CD4-positive, alpha-beta T cell treated with Interferon alpha-2 for 1 hour (primary cell): Measurements from ENCODE around the gene ACAD9.
A peak's percentile ranks its signal among the peaks of the same experiment; 100 is the strongest.
"Not testable (repeated sequence)": the region's sequence is repeated elsewhere in the genome, so short reads cannot be mapped to it uniquely, and the experiment has no call there.

Experiments
- DNase-seq, 2 donors: peaks; one replicate each; pipeline ENCODE4 v3.0.0-alpha.2; 2020 to 2022

ACAD9 gene

GRCh38 chr3:128879125-128879969 is at the start of gene ACAD9:
Gene ACAD9, plus strand, starts transcription at chr3:128879620. Its CDS starts 72 bp downstream, at chr3:128879692.
- peak; percentile 98 for DNase-seq

GRCh38 chr3:128829925-128830625 is 49.3 kb upstream of the ACAD9 start:
- DNase-seq, result not testable (repeated sequence)

- DNase-seq, result not testable (repeated sequence)
Observed at GRCh38 chr3:128830762-128831161, 48.7 kb upstream of the ACAD9 start.

- not testable (repeated sequence) for DNase-seq
Observed at GRCh38 chr3:128832979-128833378, 46.4 kb upstream of the ACAD9 start.

GRCh38 chr3:128835096-128835495 is 44.3 kb upstream of the ACAD9 start:
- no peak for DNase-seq

GRCh38 chr3:128841926-128842920 is 37.2 kb upstream of the ACAD9 start:
- DNase-seq, result no peak

- no peak for DNase-seq
Observed at GRCh38 chr3:128844502-128844901, 34.9 kb upstream of the ACAD9 start.

GRCh38 chr3:128845119-128845777 is 34.2 kb upstream of the ACAD9 start:
- DNase-seq, result no peak

- peak; percentile 81 to 88 for DNase-seq
Observed at GRCh38 chr3:128845778-128846485, 33.5 kb upstream of the ACAD9 start.

GRCh38 chr3:128846486-128846891 is 32.9 kb upstream of the ACAD9 start:
- DNase-seq, result no peak

GRCh38 chr3:128847666-128848370 is 31.6 kb upstream of the ACAD9 start:
- DNase-seq, result no peak

- no peak for DNase-seq
Observed at GRCh38 chr3:128848936-128849335, 30.5 kb upstream of the ACAD9 start.

GRCh38 chr3:128849911-128850455 is 29.4 kb upstream of the ACAD9 start:
- DNase-seq, result no peak

- no peak for DNase-seq
Observed at GRCh38 chr3:128850544-128850943, 28.9 kb upstream of the ACAD9 start.

GRCh38 chr3:128851601-128852000 is 27.8 kb upstream of the ACAD9 start:
- no peak for DNase-seq

GRCh38 chr3:128853826-128854225 is 25.6 kb upstream of the ACAD9 start:
- no peak for DNase-seq

- peak in 1 of 2 donors; percentile 40 for DNase-seq
Observed at GRCh38 chr3:128854475-128854874, 24.9 kb upstream of the ACAD9 start.

- no peak for DNase-seq
Observed at GRCh38 chr3:128855569-128855968, 23.9 kb upstream of the ACAD9 start.

GRCh38 chr3:128858167-128858566 is 21.3 kb upstream of the ACAD9 start:
- no peak for DNase-seq

GRCh38 chr3:128859630-128860029 is 19.8 kb upstream of the ACAD9 start:
- DNase-seq, result no peak

- DNase-seq, result no peak
Observed at GRCh38 chr3:128861491-128861890, 17.9 kb upstream of the ACAD9 start.
